GM21619 (cell line): ENCODE measurements around the gene ANKAR.
"Not testable (repeated sequence)": the region's sequence is repeated elsewhere in the genome, so short reads cannot be mapped to it uniquely, and the experiment has no call there.

Experiments
- ATAC-seq: cut with Tn5 transposase; IDR thresholded peaks from one replicate; pipeline ENCODE4 v1.9.1; 2021; ENCODE audit not compliant: unreplicated experiment

The ANKAR gene

GRCh38 chr2:189674374-189675112 is at the start of gene ANKAR:
TSS of gene ANKAR (plus strand) at chr2:189674670. CDS start at chr2:189676491, 1,821 bp downstream.
- peak; percentile 94 for ATAC-seq

- no peak for ATAC-seq
These were observed 48.8 kb upstream of the ANKAR start for GRCh38 chr2:189625636-189626035.

GRCh38 chr2:189627789-189628188 is 46.7 kb upstream of the ANKAR start:
- no peak for ATAC-seq

GRCh38 chr2:189628817-189629530 is 45.5 kb upstream of the ANKAR start:
- no peak for ATAC-seq

- no peak for ATAC-seq
These were observed 44.7 kb upstream of the ANKAR start for GRCh38 chr2:189629531-189630453.

- ATAC-seq = no peak
These were observed 42.6 kb upstream of the ANKAR start for GRCh38 chr2:189631849-189632248.

GRCh38 chr2:189633392-189633811 is 41.1 kb upstream of the ANKAR start:
- no peak for ATAC-seq

- ATAC-seq = no peak
These were observed 39.1 kb upstream of the ANKAR start for GRCh38 chr2:189635353-189635752.

- no peak for ATAC-seq
These were observed 36.0 kb upstream of the ANKAR start for GRCh38 chr2:189638301-189639006.

GRCh38 chr2:189639007-189639609 is 35.4 kb upstream of the ANKAR start:
- ATAC-seq = no peak

GRCh38 chr2:189641002-189641401 is 33.5 kb upstream of the ANKAR start:
- no peak for ATAC-seq

- ATAC-seq = no peak
These were observed 32.9 kb upstream of the ANKAR start for GRCh38 chr2:189641590-189641989.

GRCh38 chr2:189646521-189646920 is 27.9 kb upstream of the ANKAR start:
- no peak for ATAC-seq

GRCh38 chr2:189648846-189649509 is 25.5 kb upstream of the ANKAR start:
- no peak for ATAC-seq

- no peak for ATAC-seq
These were observed 23.2 kb upstream of the ANKAR start for GRCh38 chr2:189651284-189651683.

GRCh38 chr2:189653464-189653863 is 21.0 kb upstream of the ANKAR start:
- ATAC-seq = not testable (repeated sequence)

GRCh38 chr2:189654641-189655040 is 19.8 kb upstream of the ANKAR start:
- no peak for ATAC-seq

- peak; percentile 30 for ATAC-seq
These were observed 16.6 kb upstream of the ANKAR start for GRCh38 chr2:189657867-189658266.

- ATAC-seq = no peak
These were observed 15.9 kb upstream of the ANKAR start for GRCh38 chr2:189658306-189659212.
